ENCODE measurements around the gene B4GALT4.

GRCh38 chr3:119175872-119176756 is 64.6 kb downstream of the B4GALT4 start:
- TF ChIP-seq EZH2phosphoT487 (IDR thresholded peaks at IDR 0.05; ENCODE audit: insufficient read depth, low read depth) (no peak), EZH2 (IDR thresholded peaks at IDR 0.05; ENCODE audit: insufficient read depth, poor library complexity, severe bottlenecking) (no peak)
